Body of pancreas (tissue), 4 donors: Measurements from ENCODE around the gene TM7SF3. TPM values are rescaled to one million over a fixed set of nuclear protein-coding genes. Genes with fewer than 3 reads are reported as not detected.

ENCODE experiments used
- ATAC-seq: fragments of 150-250 bp; one replicate; pipeline ENCODE4 v1.9.1; 2016
- DNase-seq, 4 donors: peaks; one replicate each; pipeline ENCODE4 v3.0.0-alpha.2; 2019
- H3K27ac ChIP-seq, 4 donors: fragments of 200-600 bp; sonication (generic); 1 replicate in 3 of 4; 2 replicates in 1 of 4; pipeline versions ENCODE4 v1.5.1 to v1.6.1; 2016 to 2019; ENCODE audit warnings: mild to moderate bottlenecking in 1 of 4, mixed read lengths in 1 of 4, moderate library complexity in 1 of 4
- H3K27me3 ChIP-seq, 2 donors: fragments of 200-600 bp; sonication (generic); one replicate each; pipeline ENCODE4 v1.6.0; 2016; ENCODE audit warnings: mild to moderate bottlenecking in 1 of 2
- H3K36me3 ChIP-seq, 2 donors: fragments of 200-600 bp; sonication (generic); replicated peaks in 1 of 2; 2 replicates each; pipeline ENCODE4 v1.5.1; 2016; ENCODE audit warnings: low read depth in 2 of 2; ENCODE audit not compliant: insufficient read depth in 1 of 2
- H3K4me1 ChIP-seq: fragments of 200-600 bp; sonication (generic); one replicate; pipeline ENCODE4 v1.6.0; 2016
- H3K4me3 ChIP-seq, 2 donors: fragments of 200-600 bp; sonication (generic); 1 replicate in 1 of 2; 2 replicates in 1 of 2; pipeline ENCODE4 v1.5.1; 2016 to 2019
- H3K9me3 ChIP-seq, 3 donors: fragments of 200-600 bp; sonication (generic); 1 replicate in 2 of 3; 2 replicates in 1 of 3; pipeline ENCODE4 v1.5.1; 2016
- CTCF ChIP-seq, 7 experiments: fragments of 450-650 bp in 4 of 7; fragments of 200-600 bp in 3 of 7; sonication (generic) in 3 of 7; IDR thresholded peaks; one replicate each; pipeline ENCODE4 v1.5.1; 2016 to 2019; ENCODE audit warnings: antibody characterized with exemption in 7 of 7
- POLR2A ChIP-seq, 3 donors: fragments of 450-650 bp; IDR thresholded peaks; one replicate each; pipeline ENCODE4 v1.6.1; 2016; ENCODE audit warnings: antibody characterized with exemption in 3 of 3, mild to moderate bottlenecking in 2 of 3
- WGBS, 2 donors: methylation state at CpG; one replicate each; pipeline ENCODE4 v1.1.5; 2017; 5-methylcytosine and 5-hydroxymethylcytosine counted together
- intact Hi-C: fragments of 100-400 bp; cut with DNase I; formaldehyde crosslinking; loops from one replicate; pipeline ENCODE4 v1.15.1; 2023
- total RNA-seq, 2 donors: library from RNA; depleted of rRNA; stranded (reverse); fragments of >200 nt; gene quantifications; one replicate each; pipeline ENCODE4 v1.1.0, GENCODE V29; 2016

The TM7SF3 gene
- total RNA-seq, 2 donors from 2014 or later = 55.0 to 113 TPM

DNA sequence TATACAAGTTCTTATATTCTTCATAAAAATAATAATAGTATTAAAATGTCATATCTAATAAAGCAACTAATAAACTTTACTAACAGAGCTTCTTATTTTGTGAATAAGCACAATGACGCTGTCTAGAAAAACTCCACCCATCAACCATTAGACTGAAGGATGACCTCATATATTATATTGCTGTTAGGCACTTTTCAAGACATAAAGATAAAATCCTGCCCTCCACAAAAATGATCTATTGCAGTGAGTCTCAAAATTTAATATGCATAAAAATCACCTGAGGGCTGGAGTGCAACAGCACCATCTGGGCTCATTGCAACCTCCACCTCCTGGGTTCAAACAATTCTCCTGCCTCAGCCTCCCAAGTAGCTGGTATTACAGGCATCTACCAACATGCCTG is 20.1 kb downstream of the TM7SF3 start:
- H3K36me3 ChIP-seq = peaks cover 0 to 26% of the 10 kb centered on the region in 2 donors
- no peak for ATAC-seq
- no peak overlapping the region for H3K4me3 ChIP-seq
- no peaks in the 10 kb centered on the region for H3K9me3 ChIP-seq
- 88 to 91% methylated on average over 1 of the region's 1 CpG for WGBS, 2 donors
- H3K27ac ChIP-seq = no peak overlapping the region
- intact Hi-C loops = no loop called here
- DNase-seq = no peak
- H3K4me1 ChIP-seq = peaks cover 5% of the 10 kb centered on the region
- H3K27me3 ChIP-seq = no peaks in the 10 kb centered on the region
- TF ChIP-seq POLR2A (IDR thresholded peaks at IDR 0.05) (no peak), CTCF (IDR thresholded peaks at IDR 0.05) (no peak)

GRCh38 chr12:26991826-26992225 is 22.4 kb downstream of the TM7SF3 start:
- intact Hi-C loops = no loop called here
- 88 to 91% methylated on average over 4 of the region's 4 CpGs for WGBS, 2 donors
- TF ChIP-seq CTCF (IDR thresholded peaks at IDR 0.05) = no peak
- no peak for TF ChIP-seq POLR2A (IDR thresholded peaks at IDR 0.05)
- no peak overlapping the region for H3K4me3 ChIP-seq
- H3K27ac ChIP-seq = no peak overlapping the region
- H3K9me3 ChIP-seq = no peaks in the 10 kb centered on the region
- H3K27me3 ChIP-seq = no peaks in the 10 kb centered on the region
- peaks cover under 1% of the 10 kb centered on the region for H3K4me1 ChIP-seq
- H3K36me3 ChIP-seq = peaks cover 0 to 24% of the 10 kb centered on the region in 2 donors
- DNase-seq (no peak), ATAC-seq (no peak)

DNA sequence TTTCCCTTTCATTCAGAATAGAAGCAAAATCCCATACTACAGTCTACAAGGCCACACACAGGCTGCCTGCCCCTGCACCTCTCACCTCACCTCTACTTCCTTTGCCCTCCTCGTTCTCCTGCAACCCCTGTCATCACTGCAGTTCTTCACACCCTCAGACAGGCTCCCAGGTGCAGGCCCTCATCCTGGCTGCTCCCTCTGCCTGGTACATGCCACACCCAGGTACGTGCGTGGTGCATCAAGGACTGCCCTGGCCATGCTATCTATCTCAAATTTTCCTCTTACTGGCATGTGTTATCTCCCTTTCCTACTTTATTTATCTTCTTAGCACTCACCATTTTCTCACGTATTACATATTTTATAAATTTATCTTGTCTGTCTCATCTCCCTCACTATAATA is 24.3 kb downstream of the TM7SF3 start:
- no peak for ATAC-seq
- no peak for DNase-seq

DNA sequence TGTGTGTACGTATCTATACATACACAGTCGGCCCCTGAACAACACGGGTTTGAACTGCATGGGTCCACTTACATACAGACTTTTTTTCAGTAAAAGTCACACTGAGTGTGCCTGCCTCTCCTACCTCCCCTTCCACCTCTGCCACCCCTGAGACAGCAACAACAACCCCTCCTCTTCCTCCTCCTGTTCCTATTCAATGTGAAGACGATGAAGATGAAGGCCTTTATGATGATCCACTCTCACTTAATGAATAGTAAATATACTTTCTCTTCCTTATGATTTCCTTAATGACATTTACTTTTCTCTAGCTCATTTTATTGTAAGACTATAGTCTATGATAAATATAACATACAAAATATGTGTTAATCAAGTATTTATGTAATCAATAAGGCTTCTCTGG is 25.5 kb downstream of the TM7SF3 start:
- Histone ChIP-seq H3K4me1 (no peaks in the 10 kb centered on the region), H3K4me3 (no peak overlapping the region), H3K27ac (no peak overlapping the region), H3K36me3 (peaks cover 0 to 13% of the 10 kb centered on the region in 2 donors), H3K27me3 (no peaks in the 10 kb centered on the region), H3K9me3 (no peaks in the 10 kb centered on the region)
- WGBS, 2 donors = 80 to 87% methylated on average over 4 of the region's 4 CpGs
- DNase-seq (no peak), ATAC-seq (no peak)
- TF ChIP-seq POLR2A (IDR thresholded peaks at IDR 0.05) (no peak), CTCF (IDR thresholded peaks at IDR 0.05) (no peak)
- intact Hi-C loops = no loop called here

More for the DNA sequence above, 24.3 kb downstream of the TM7SF3 start:
- H3K36me3 ChIP-seq = peaks cover 0 to 16% of the 10 kb centered on the region in 2 donors
- no peak overlapping the region for H3K27ac ChIP-seq
- H3K4me1 ChIP-seq = no peaks in the 10 kb centered on the region
- 83 to 88% methylated on average over 4 of the region's 4 CpGs for WGBS, 2 donors
- TF ChIP-seq CTCF (IDR thresholded peaks at IDR 0.05) (no peak), POLR2A (IDR thresholded peaks at IDR 0.05) (no peak)
- H3K4me3 ChIP-seq = no peak overlapping the region
- H3K27me3 ChIP-seq = no peaks in the 10 kb centered on the region
- intact Hi-C loops = no loop called here
- H3K9me3 ChIP-seq = no peaks in the 10 kb centered on the region

DNA sequence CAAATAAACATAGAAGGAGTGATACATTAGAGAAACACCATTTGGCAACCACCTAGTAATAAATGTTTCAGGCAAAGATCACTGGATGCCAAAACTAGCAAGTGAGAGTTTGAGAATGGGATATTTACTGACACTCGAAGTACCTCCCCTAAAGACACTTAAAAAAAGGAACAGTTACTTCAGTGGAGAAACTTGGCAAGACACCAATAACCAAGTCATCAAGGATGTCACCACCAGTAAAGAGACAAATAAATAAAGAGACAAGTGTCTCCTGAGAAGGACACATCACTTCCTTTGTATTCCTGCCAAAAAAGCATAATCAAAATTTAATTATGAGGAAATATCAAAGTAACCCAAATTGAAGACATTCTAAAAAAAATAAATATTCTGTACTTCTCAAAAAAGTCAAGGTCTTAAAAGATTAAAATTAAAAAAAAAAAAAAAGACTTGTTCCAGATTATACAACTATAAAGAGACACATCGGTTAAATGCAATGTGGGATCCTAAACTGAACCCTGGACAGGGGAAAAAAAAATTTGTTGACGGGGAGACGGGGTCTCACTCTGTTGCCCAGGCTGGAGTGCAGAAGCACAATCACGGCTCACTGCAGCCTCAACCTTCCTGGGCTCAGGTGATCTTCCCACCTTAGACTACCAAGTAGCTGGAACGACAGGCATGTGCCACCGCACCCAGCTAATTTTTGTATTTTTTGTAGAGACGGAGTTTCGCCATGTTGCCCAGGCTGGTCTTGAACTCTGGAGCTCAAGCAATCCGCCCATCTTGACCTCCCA is 26.4 kb downstream of the TM7SF3 start:
- intact Hi-C loops = no loop called here
- 92 to 94% methylated on average over 10 of the region's 10 CpGs for WGBS, 2 donors
- Histone ChIP-seq H3K27ac (no peak overlapping the region), H3K9me3 (no peaks in the 10 kb centered on the region), H3K27me3 (no peaks in the 10 kb centered on the region), H3K36me3 (peaks cover 0 to 13% of the 10 kb centered on the region in 2 donors), H3K4me1 (no peaks in the 10 kb centered on the region), H3K4me3 (no peak overlapping the region)
- ATAC-seq (no peak), DNase-seq (peak in 1 of 4 donors; percentile 15)
- TF ChIP-seq CTCF (IDR thresholded peaks at IDR 0.05) (no peak), POLR2A (IDR thresholded peaks at IDR 0.05) (no peak)
